ENCODE results near the gene HAUS7. TPM values are rescaled to one million over a fixed set of nuclear protein-coding genes. Genes with fewer than 3 reads are reported as not detected.

HAUS7 gene
- total RNA-seq, 2 experiments from 2014 or later: 24.4 to 25.6 TPM

DNA sequence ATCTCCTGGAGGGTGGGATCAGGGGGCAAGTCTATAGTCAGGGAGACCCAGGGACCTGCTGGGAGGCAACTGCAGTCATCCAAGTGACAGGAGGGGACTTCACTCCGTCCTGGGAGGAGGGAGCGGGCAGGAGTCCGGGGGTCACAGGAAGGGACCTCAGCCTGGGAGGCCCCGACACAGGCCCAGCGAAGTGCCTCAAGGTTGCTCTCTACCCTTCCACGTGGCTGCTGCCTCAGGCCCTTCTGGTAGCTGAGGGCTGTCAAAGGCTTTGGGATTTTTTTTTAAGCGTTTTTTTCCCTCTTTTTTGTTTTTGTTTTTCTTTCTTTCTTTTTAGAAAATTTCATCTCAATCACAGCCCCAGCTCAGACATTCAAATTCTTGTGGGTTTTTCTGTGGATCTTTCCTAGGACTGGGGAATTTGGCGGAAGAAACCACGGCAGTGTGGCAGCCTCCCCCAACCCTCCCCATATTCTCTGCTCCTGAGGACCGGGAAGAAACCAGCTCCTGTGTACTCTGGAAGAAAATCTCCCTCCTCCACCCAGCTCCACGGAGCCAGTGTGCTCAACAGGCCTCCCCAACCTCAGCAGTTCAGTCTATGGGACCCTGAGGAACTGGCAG is 1.4 kb upstream of the HAUS7 start:
- peaks cover 10% of the 10 kb centered on the region for H3K36me3 ChIP-seq (ENCODE audit: insufficient read depth, low read length)
- no peaks in the 10 kb centered on the region for H3K27me3 ChIP-seq (ENCODE audit: control insufficient read depth in 1 of 2, insufficient read depth in 2 of 2, low read length in 2 of 2)
- TF ChIP-seq, protein P1, sequence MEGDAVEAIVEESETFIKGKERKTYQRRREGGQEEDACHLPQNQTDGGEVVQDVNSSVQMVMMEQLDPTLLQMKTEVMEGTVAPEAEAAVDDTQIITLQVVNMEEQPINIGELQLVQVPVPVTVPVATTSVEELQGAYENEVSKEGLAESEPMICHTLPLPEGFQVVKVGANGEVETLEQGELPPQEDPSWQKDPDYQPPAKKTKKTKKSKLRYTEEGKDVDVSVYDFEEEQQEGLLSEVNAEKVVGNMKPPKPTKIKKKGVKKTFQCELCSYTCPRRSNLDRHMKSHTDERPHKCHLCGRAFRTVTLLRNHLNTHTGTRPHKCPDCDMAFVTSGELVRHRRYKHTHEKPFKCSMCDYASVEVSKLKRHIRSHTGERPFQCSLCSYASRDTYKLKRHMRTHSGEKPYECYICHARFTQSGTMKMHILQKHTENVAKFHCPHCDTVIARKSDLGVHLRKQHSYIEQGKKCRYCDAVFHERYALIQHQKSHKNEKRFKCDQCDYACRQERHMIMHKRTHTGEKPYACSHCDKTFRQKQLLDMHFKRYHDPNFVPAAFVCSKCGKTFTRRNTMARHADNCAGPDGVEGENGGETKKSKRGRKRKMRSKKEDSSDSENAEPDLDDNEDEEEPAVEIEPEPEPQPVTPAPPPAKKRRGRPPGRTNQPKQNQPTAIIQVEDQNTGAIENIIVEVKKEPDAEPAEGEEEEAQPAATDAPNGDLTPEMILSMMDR (IDR thresholded peaks at IDR 0.05): no peak
- peaks cover 40% of the 10 kb centered on the region for H3K4me1 ChIP-seq (ENCODE audit: insufficient read depth, low read length)
- H3K9me3 ChIP-seq (ENCODE audit: control insufficient read depth in 1 of 2, insufficient read depth in 1 of 2, low read length in 2 of 2): no peaks in the 10 kb centered on the region
- H3K4me3 Mint-ChIP-seq: no peak overlapping the region
- ATAC-seq (ENCODE audit: poor library complexity) (no peak), DNase-seq (no peak)
- H3K4me1 Mint-ChIP-seq (ENCODE audit: low read depth): peaks cover 6% of the 10 kb centered on the region
- ChIA-PET CTCF (interaction anchor here (1.3 to 1.4 kb wide), 5 partner anchors 11 to 530 kb away, joined by 3 to 28 read pairs (median 7); no protein-coding TSS in a partner anchor), POLR2A (no interaction called here)
- H3K27ac ChIP-seq (ENCODE audit: low read depth in 1 of 2, low read length in 2 of 2): peak overlapping the region in 1 of 2 donors; percentile 29
- no peaks in the 10 kb centered on the region for H3K27me3 Mint-ChIP-seq
- H3K27ac Mint-ChIP-seq: no peak overlapping the region
- intact Hi-C loops (cut with DNase I, micrococcal nuclease): loop anchor here (1.0 to 5.0 kb wide), 5 partner anchors 36 to 529 kb away; partner anchors contain the start of genes CCNQ (in 1 of the 2) and ZNF275 (in 1 of the 2)
- H3K36me3 Mint-ChIP-seq (ENCODE audit: low read depth): no peaks in the 10 kb centered on the region
- no peak overlapping the region for H3K4me3 ChIP-seq (ENCODE audit: low read length)
- H3K9me3 Mint-ChIP-seq: no peaks in the 10 kb centered on the region

DNA sequence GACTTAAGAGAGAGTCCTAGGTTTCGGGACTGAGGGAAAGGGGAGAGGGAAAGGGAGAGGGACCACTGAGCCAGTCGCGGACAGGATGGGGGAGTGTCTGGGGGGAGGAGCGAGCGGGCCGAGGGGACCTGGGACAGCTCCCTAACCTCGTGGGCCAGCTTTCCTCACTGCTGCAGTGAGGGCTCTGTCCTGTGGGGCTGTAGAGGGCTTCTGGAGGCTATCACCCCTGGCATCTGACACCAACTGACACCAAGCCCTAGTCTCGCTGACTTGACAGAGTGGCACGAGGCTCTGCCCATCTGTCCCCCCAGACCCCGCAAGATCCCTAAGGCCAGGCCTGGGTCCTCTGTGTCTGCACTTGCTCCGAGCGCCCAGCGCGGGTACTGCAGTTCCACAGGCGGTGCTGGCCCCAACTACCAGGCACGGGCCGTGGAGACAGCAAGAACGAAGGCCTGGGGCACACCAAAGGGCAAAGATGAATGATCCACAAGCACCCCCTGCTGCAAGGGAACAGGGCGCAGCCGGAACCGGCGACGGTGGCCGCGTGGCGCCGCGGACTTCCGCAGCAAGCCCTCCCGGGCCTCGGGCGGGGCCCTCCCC is 465 bp downstream of the HAUS7 start:
- peak overlapping the region; percentile 75 for H3K4me3 ChIP-seq (ENCODE audit: low read length)
- intact Hi-C loops (cut with DNase I, micrococcal nuclease): loop anchor here (1.0 to 5.0 kb wide), 5 partner anchors 127 to 529 kb away; partner anchors contain the start of genes CCNQ (in 1 of the 2) and ZNF275 (in 1 of the 2)
- Mint-ChIP-seq H3K27me3 (no peaks in the 10 kb centered on the region), H3K36me3 (ENCODE audit: low read depth) (no peaks in the 10 kb centered on the region), H3K4me3 (peak overlapping the region; percentile 87), H3K27ac (peak overlapping the region; percentile 84), H3K4me1 (ENCODE audit: low read depth) (peaks cover 6% of the 10 kb centered on the region), H3K9me3 (no peaks in the 10 kb centered on the region)
- H3K36me3 ChIP-seq (ENCODE audit: insufficient read depth, low read length): peaks cover 10% of the 10 kb centered on the region
- no peaks in the 10 kb centered on the region for H3K27me3 ChIP-seq (ENCODE audit: control insufficient read depth in 1 of 2, insufficient read depth in 2 of 2, low read length in 2 of 2)
- no peaks in the 10 kb centered on the region for H3K9me3 ChIP-seq (ENCODE audit: control insufficient read depth in 1 of 2, insufficient read depth in 1 of 2, low read length in 2 of 2)
- ATAC-seq (ENCODE audit: poor library complexity): peak; percentile 35
- peaks cover 34% of the 10 kb centered on the region for H3K4me1 ChIP-seq (ENCODE audit: insufficient read depth, low read length)
- peak overlapping the region in 1 of 2 donors; percentile 46 for H3K27ac ChIP-seq (ENCODE audit: low read depth in 1 of 2, low read length in 2 of 2)
- TF ChIP-seq, protein P1 (IDR thresholded peaks at IDR 0.05): no peak
- CTCF ChIA-PET: interaction anchor here (0.6 to 1.4 kb wide), 7 partner anchors 9 to 528 kb away, joined by 3 to 28 read pairs (median 4); no protein-coding TSS in a partner anchor
- peak in 3 of 14 experiments; percentile 14 to 45 (median 31) for DNase-seq
- POLR2A ChIA-PET: no interaction called here

DNA sequence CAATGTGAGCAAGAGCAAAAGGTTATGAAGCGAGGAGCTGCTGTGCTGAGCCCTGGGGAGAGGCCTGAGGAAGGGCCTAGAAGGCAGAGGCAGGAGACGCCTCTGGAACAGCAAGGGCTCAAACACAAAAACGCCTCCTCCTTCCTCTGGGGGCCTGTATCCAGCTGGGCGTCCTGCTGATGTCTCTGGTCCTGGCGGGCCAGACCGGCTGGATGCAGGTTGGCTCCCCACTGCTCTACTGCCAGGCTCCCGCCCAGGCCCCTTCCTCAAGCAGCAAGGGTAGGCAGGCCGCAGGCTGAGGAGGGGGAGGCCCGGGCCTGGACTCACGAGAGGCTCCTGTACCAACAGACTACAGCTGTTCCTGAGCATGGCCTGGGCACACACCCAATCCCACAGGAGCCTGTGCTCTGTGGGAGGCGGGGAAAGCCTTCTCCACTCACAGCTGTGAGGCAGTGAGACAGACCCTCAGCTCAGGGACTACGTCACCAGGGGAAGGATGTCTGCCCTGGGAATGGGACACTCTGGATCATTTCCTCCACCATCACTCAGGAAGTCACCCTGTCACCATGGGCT is 2.3 kb downstream of the HAUS7 start:
- Mint-ChIP-seq H3K4me3 (peak overlapping the region; percentile 31), H3K27me3 (no peaks in the 10 kb centered on the region), H3K27ac (no peak overlapping the region), H3K36me3 (ENCODE audit: low read depth) (peaks cover 9% of the 10 kb centered on the region), H3K4me1 (ENCODE audit: low read depth) (peaks cover 6% of the 10 kb centered on the region), H3K9me3 (no peaks in the 10 kb centered on the region)
- Histone ChIP-seq H3K4me1 (ENCODE audit: insufficient read depth, low read length) (peaks cover 25% of the 10 kb centered on the region), H3K36me3 (ENCODE audit: insufficient read depth, low read length) (peaks cover 17% of the 10 kb centered on the region), H3K9me3 (ENCODE audit: control insufficient read depth in 1 of 2, insufficient read depth in 1 of 2, low read length in 2 of 2) (no peaks in the 10 kb centered on the region), H3K4me3 (ENCODE audit: low read length) (no peak overlapping the region), H3K27ac (ENCODE audit: low read depth in 1 of 2, low read length in 2 of 2) (no peak overlapping the region), H3K27me3 (ENCODE audit: control insufficient read depth in 1 of 2, insufficient read depth in 2 of 2, low read length in 2 of 2) (no peaks in the 10 kb centered on the region)
- ATAC-seq (ENCODE audit: poor library complexity) (no peak), DNase-seq (no peak)
- intact Hi-C loops (cut with DNase I, micrococcal nuclease): no loop called here
- TF ChIP-seq, protein P1 (IDR thresholded peaks at IDR 0.05): no peak
- CTCF ChIA-PET: no interaction called here
- POLR2A ChIA-PET: no interaction called here
